GM12878 (cell line): Measurements from ENCODE around the gene VARS1. TPM values are rescaled to one million over a fixed set of nuclear protein-coding genes. Genes with fewer than 3 reads are reported as not detected.
A peak's percentile ranks its signal among the peaks of the same experiment; 100 is the strongest.

Source experiments
- BHLHE40 ChIP-seq, 2 experiments: fragments of 450-650 bp in 1 of 2; IDR thresholded peaks; 2 replicates each; pipeline ENCODE4 v1.6.1; 2011 to 2017; ENCODE audit warnings: low read depth in 2 of 2, borderline replicate concordance in 1 of 2, improper control_type of control experiment in 1 of 2, low read length in 1 of 2, mild to moderate bottlenecking in 1 of 2
- BMI1 ChIP-seq: fragments of 450-650 bp; IDR thresholded peaks from 2 replicates; pipeline ENCODE4 v1.6.1; 2016; ENCODE audit warnings: mild to moderate bottlenecking, moderate library complexity, borderline replicate concordance
- EGR1 ChIP-seq, 2 experiments: IDR thresholded peaks; 1 replicate in 1 of 2; 2 replicates in 1 of 2; pipeline ENCODE4 v1.6.1; 2011 to 2012; ENCODE audit warnings: low read depth in 2 of 2, low read length in 2 of 2, borderline replicate concordance in 1 of 2, mild to moderate bottlenecking in 1 of 2, moderate library complexity in 1 of 2
- IKZF2 ChIP-seq, 2 experiments: fragments of 450-650 bp; IDR thresholded peaks; 2 replicates each; pipeline ENCODE4 v1.6.1; 2017; ENCODE audit warnings: mild to moderate bottlenecking in 2 of 2, moderate library complexity in 2 of 2
- MEF2A ChIP-seq: IDR thresholded peaks from 2 replicates; pipeline ENCODE4 v1.6.1; 2011; ENCODE audit warnings: low read depth, mild to moderate bottlenecking, low read length, moderate library complexity; ENCODE audit not compliant: insufficient read depth
- MLLT1 ChIP-seq: fragments of 450-650 bp; IDR thresholded peaks from 2 replicates; pipeline ENCODE4 v1.6.1; 2016; ENCODE audit warnings: mild to moderate bottlenecking
- PAX5 ChIP-seq: IDR thresholded peaks from 2 replicates; pipeline ENCODE4 v1.6.1; 2011; ENCODE audit warnings: low read depth, low read length, borderline replicate concordance
- POLR2A ChIP-seq: IDR thresholded peaks from 2 replicates; pipeline ENCODE4 v1.6.1; 2011; ENCODE audit warnings: low read depth, mild to moderate bottlenecking, low read length
- RB1 ChIP-seq: fragments of 450-650 bp; formaldehyde crosslinking; IDR thresholded peaks from 2 replicates; pipeline ENCODE4 v1.6.1; 2017; ENCODE audit warnings: mild to moderate bottlenecking, borderline replicate concordance
- ZNF217 ChIP-seq: fragments of 450-650 bp; IDR thresholded peaks from 2 replicates; pipeline ENCODE4 v1.6.1; 2017; ENCODE audit warnings: antibody characterized with exemption, mild to moderate bottlenecking
- polyA plus RNA-seq, 11 experiments: library from polyadenylated mRNA; depleted of rRNA in 4 of 11; unstranded in 6 of 11; stranded (reverse) in 5 of 11; fragments of >200 nt; fragmentation: Nextera tagmentation in 4 of 11; fragmentation: Illumina TruSeq in 1 of 11; extraction: Ambion mirVana in 4 of 11; extraction: Trizol in 1 of 11; gene quantifications; 1 replicate in 1 of 11; 2 replicates in 10 of 11; pipeline versions ENCODE4 v1.2.1 to v1.2.3, GENCODE V29; 2011 to 2016; ENCODE audit warnings: inconsistent platforms in 2 of 11, missing spikeins in 2 of 11, low read depth in 1 of 11
- total RNA-seq, 4 experiments: library from RNA; depleted of rRNA in 3 of 4; stranded (reverse); fragments of >200 nt in 3 of 4; fragmentation: Illumina TruSeq in 1 of 4; extraction: Trizol in 1 of 4; gene quantifications; 2 replicates each; pipeline versions ENCODE4 v1.2.1 to v1.2.3, GENCODE V29; 2013 to 2021
- TF ChIP-seq, protein P1 (sequence below): fragments of 450-650 bp; IDR thresholded peaks from 2 replicates; pipeline ENCODE4 v1.6.1; 2017; ENCODE audit warnings: mild to moderate bottlenecking, low read depth, inconsistent platforms; ENCODE audit not compliant: poor library complexity, severe bottlenecking
- TF ChIP-seq, protein P2 (sequence below): fragments of 450-650 bp; IDR thresholded peaks from 2 replicates; pipeline ENCODE4 v1.6.1; 2017; ENCODE audit warnings: antibody characterized with exemption, mild to moderate bottlenecking, moderate library complexity
- TF ChIP-seq, protein P3 (sequence below): fragments of 450-650 bp; formaldehyde crosslinking; IDR thresholded peaks from 2 replicates; pipeline ENCODE4 v1.5.0; 2022; ENCODE audit warnings: mild to moderate bottlenecking, missing genetic modification characterization
- TF ChIP-seq, protein P4 (sequence below): IDR thresholded peaks from 2 replicates; pipeline ENCODE4 v1.6.1; 2012; ENCODE audit warnings: low read length, inconsistent platforms

Gene VARS1
- total and polyA plus RNA-seq, 10 of the 15 experiments (the other 5 are each of a cell fraction or from before 2014, with no cell fraction given): 1.2 to 243 (median 80.7) TPM

DNA sequence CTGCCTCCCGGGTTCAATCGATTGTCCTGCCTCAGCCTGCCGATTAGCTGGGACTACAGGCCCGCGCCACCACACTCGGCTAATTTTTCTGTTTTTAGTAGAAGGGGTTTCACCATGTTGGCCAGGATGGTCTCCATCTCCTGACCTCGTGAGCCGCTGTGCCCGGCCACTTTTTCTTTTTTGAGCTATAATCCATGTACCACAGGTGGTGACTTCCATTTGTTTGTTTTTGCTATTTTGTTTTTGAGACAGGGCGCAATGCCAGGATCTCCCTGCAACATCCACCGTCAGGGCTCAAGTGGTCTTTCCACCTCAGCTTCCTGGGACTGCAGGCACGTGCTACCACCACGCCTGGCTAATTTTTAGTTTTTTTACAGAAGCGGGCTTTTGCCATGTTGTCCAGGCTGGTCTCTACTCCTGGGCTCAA is 40.5 kb upstream of the VARS1 start (continued):
- TF ChIP-seq, protein P1, sequence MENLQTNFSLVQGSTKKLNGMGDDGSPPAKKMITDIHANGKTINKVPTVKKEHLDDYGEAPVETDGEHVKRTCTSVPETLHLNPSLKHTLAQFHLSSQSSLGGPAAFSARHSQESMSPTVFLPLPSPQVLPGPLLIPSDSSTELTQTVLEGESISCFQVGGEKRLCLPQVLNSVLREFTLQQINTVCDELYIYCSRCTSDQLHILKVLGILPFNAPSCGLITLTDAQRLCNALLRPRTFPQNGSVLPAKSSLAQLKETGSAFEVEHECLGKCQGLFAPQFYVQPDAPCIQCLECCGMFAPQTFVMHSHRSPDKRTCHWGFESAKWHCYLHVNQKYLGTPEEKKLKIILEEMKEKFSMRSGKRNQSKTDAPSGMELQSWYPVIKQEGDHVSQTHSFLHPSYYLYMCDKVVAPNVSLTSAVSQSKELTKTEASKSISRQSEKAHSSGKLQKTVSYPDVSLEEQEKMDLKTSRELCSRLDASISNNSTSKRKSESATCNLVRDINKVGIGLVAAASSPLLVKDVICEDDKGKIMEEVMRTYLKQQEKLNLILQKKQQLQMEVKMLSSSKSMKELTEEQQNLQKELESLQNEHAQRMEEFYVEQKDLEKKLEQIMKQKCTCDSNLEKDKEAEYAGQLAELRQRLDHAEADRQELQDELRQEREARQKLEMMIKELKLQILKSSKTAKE: no peak
- TF ChIP-seq MEF2A (no peak), RB1 (no peak), MLLT1 (0 out of 2 replicates have a peak, but pooled peaks have one; percentile 27), EGR1 (IDR thresholded peaks at IDR 0.05; ENCODE audit: borderline replicate concordance in 1 of 2, low read depth in 2 of 2, low read length in 2 of 2) (no peak), PAX5 (0 out of 2 replicates have a peak, but pooled peaks have one; percentile 45), BHLHE40 (IDR thresholded peaks at IDR 0.05; ENCODE audit: borderline replicate concordance in 1 of 2, low read depth in 2 of 2, low read length in 1 of 2) (peak; percentile 80 to 88), POLR2A (peak; percentile 53), BMI1 (no peak), ZNF217 (no peak), IKZF2 (IDR thresholded peaks at IDR 0.05) (peak in 1 of 2 experiments; percentile 14; a peak in 1 of 4 replicates)
- TF ChIP-seq, protein P2, sequence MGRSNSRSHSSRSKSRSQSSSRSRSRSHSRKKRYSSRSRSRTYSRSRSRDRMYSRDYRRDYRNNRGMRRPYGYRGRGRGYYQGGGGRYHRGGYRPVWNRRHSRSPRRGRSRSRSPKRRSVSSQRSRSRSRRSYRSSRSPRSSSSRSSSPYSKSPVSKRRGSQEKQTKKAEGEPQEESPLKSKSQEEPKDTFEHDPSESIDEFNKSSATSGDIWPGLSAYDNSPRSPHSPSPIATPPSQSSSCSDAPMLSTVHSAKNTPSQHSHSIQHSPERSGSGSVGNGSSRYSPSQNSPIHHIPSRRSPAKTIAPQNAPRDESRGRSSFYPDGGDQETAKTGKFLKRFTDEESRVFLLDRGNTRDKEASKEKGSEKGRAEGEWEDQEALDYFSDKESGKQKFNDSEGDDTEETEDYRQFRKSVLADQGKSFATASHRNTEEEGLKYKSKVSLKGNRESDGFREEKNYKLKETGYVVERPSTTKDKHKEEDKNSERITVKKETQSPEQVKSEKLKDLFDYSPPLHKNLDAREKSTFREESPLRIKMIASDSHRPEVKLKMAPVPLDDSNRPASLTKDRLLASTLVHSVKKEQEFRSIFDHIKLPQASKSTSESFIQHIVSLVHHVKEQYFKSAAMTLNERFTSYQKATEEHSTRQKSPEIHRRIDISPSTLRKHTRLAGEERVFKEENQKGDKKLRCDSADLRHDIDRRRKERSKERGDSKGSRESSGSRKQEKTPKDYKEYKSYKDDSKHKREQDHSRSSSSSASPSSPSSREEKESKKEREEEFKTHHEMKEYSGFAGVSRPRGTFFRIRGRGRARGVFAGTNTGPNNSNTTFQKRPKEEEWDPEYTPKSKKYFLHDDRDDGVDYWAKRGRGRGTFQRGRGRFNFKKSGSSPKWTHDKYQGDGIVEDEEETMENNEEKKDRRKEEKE: no peak
- TF ChIP-seq, protein P3, sequence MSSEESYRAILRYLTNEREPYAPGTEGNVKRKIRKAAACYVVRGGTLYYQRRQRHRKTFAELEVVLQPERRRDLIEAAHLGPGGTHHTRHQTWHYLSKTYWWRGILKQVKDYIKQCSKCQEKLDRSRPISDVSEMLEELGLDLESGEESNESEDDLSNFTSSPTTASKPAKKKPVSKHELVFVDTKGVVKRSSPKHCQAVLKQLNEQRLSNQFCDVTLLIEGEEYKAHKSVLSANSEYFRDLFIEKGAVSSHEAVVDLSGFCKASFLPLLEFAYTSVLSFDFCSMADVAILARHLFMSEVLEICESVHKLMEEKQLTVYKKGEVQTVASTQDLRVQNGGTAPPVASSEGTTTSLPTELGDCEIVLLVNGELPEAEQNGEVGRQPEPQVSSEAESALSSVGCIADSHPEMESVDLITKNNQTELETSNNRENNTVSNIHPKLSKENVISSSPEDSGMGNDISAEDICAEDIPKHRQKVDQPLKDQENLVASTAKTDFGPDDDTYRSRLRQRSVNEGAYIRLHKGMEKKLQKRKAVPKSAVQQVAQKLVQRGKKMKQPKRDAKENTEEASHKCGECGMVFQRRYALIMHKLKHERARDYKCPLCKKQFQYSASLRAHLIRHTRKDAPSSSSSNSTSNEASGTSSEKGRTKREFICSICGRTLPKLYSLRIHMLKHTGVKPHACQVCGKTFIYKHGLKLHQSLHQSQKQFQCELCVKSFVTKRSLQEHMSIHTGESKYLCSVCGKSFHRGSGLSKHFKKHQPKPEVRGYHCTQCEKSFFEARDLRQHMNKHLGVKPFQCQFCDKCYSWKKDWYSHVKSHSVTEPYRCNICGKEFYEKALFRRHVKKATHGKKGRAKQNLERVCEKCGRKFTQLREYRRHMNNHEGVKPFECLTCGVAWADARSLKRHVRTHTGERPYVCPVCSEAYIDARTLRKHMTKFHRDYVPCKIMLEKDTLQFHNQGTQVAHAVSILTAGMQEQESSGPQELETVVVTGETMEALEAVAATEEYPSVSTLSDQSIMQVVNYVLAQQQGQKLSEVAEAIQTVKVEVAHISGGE: no peak
- TF ChIP-seq, protein P4, sequence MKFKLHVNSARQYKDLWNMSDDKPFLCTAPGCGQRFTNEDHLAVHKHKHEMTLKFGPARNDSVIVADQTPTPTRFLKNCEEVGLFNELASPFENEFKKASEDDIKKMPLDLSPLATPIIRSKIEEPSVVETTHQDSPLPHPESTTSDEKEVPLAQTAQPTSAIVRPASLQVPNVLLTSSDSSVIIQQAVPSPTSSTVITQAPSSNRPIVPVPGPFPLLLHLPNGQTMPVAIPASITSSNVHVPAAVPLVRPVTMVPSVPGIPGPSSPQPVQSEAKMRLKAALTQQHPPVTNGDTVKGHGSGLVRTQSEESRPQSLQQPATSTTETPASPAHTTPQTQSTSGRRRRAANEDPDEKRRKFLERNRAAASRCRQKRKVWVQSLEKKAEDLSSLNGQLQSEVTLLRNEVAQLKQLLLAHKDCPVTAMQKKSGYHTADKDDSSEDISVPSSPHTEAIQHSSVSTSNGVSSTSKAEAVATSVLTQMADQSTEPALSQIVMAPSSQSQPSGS: no peak
